ENCODE measurements around the gene TLL1. TPM values are rescaled to one million over a fixed set of nuclear protein-coding genes. Genes with fewer than 3 reads are reported as not detected.

TLL1 gene
- total RNA-seq, 6 experiments from 2014 or later: 0.12 to 0.92 (median 0.32) TPM; not detected in 2

DNA sequence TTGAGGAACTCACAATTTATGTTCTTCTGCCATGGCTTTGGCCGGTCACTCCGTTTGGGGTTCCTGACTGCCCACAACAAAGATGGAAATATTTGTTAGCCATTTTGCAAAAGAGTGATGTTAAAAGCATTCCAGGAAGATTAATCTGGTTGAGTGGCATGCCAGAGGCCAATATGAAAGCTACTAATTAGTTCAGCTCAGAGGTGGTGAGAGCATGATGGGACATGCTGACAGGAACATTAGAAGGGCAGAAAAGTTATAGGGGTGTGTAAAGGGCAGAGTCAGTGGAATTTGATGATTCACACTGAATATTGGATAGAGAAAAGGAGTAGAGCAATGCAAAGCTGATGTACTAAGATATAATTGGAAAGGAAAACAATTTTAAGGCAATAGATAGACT lies 94.4 kb downstream of the TLL1 start:
- Mint-ChIP-seq H3K27me3 (ENCODE audit: insufficient read depth) (peaks cover 3% of the 10 kb centered on the region), H3K36me3 (ENCODE audit: low read depth) (peaks cover 7% of the 10 kb centered on the region; the same call in 1 of the 2 replicates), H3K4me3 (no peak overlapping the region), H3K27ac (no peak overlapping the region), H3K4me1 (ENCODE audit: low read depth) (peaks cover 20% of the 10 kb centered on the region), H3K9me3 (peaks cover 20% of the 10 kb centered on the region)
- DNase-seq: no peak
- TF ChIP-seq, protein P1, sequence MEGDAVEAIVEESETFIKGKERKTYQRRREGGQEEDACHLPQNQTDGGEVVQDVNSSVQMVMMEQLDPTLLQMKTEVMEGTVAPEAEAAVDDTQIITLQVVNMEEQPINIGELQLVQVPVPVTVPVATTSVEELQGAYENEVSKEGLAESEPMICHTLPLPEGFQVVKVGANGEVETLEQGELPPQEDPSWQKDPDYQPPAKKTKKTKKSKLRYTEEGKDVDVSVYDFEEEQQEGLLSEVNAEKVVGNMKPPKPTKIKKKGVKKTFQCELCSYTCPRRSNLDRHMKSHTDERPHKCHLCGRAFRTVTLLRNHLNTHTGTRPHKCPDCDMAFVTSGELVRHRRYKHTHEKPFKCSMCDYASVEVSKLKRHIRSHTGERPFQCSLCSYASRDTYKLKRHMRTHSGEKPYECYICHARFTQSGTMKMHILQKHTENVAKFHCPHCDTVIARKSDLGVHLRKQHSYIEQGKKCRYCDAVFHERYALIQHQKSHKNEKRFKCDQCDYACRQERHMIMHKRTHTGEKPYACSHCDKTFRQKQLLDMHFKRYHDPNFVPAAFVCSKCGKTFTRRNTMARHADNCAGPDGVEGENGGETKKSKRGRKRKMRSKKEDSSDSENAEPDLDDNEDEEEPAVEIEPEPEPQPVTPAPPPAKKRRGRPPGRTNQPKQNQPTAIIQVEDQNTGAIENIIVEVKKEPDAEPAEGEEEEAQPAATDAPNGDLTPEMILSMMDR (IDR thresholded peaks at IDR 0.05): no peak

DNA sequence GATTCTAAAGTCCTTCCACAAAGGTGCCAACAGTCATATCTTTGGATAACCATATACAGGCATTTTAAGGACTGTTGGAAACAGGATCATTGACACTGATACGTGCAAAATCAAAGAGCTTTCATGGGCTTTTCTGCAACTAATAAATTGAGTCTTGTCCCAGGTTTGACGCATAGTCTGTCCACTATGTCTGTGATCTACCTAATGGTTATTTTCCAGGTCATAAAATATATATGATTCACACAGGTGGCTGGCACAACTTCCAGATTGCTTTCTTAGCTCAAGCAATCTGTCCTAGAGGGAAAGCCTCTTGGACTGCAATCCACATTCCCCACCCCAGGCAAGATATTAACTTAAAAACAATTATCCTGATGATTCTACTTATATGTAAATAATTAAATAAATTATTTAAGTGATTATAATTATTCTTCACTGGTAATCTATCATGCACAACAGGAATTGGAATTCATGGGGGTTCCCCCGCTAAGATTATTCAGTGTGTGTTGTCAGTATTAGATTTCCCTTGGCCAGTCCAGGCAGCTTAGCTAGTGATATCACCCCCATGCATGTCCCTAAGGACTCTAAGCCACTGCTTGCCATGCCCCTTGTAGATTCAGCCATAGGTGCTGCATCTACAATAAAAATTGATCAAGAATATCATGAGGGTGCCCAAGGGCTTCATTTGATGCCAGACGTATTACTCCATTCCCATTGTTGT lies 97.8 kb downstream of the TLL1 start:
- Mint-ChIP-seq H3K4me3 (no peak overlapping the region), H3K9me3 (peaks cover 13% of the 10 kb centered on the region), H3K4me1 (ENCODE audit: low read depth) (peaks cover 29% of the 10 kb centered on the region), H3K27me3 (ENCODE audit: insufficient read depth) (no peaks in the 10 kb centered on the region; the same call in 1 of the 2 replicates), H3K36me3 (ENCODE audit: low read depth) (peaks cover 7% of the 10 kb centered on the region; the same call in 1 of the 2 replicates), H3K27ac (no peak overlapping the region)
- TF ChIP-seq, protein P1 (IDR thresholded peaks at IDR 0.05): no peak
- DNase-seq: no peak

DNA sequence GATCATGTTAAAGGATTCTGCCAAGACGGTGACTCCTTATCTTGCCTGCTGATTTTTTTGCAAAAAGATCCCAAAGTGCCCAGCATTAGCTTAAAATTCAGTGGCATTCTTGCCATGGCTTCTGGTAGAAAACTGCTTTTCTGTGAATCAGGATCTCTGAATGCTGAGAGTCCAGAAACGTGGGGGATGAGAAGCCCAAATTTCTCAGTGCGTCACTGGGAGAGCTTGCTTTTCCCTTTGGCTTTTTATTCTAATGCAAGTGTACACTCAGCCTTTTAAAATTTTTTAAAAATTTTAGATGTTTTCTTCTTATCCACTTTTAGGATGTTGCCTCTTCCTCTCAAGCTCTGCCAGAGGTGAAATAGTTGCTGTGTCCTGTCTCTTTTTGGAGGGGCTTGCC lies 98.4 kb downstream of the TLL1 start:
- DNase-seq: no peak
- Mint-ChIP-seq H3K27ac (peak overlapping the region; percentile 59), H3K27me3 (ENCODE audit: insufficient read depth) (no peaks in the 10 kb centered on the region; the same call in 1 of the 2 replicates), H3K36me3 (ENCODE audit: low read depth) (peaks cover 4% of the 10 kb centered on the region; the same call in 1 of the 2 replicates), H3K4me3 (no peak overlapping the region), H3K9me3 (peaks cover 7% of the 10 kb centered on the region), H3K4me1 (ENCODE audit: low read depth) (peaks cover 29% of the 10 kb centered on the region)
- TF ChIP-seq, protein P1 (IDR thresholded peaks at IDR 0.05): no peak

DNA sequence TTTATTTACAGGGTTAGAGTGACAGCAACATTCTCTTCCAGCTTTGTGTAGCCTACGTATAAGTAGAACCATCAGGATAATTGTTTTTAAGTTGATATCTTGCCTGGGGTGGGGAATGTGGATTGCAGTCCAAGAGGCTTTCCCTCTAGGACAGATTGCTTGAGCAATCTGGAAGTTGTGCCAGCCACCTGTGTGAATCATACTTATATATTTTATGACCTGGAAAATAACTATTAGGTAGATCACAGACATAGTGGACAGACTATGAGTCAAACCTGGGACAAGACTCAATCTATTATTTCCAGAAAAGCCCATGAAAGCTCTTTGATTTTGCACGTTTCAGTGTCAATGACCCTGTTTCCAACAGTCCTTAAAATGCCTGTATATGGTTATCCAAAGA lies 98.9 kb downstream of the TLL1 start:
- Mint-ChIP-seq H3K4me3 (no peak overlapping the region), H3K9me3 (peaks cover 2% of the 10 kb centered on the region; the same call in 1 of the 2 replicates), H3K4me1 (ENCODE audit: low read depth) (peaks cover 29% of the 10 kb centered on the region), H3K27me3 (ENCODE audit: insufficient read depth) (no peaks in the 10 kb centered on the region; the same call in 1 of the 2 replicates), H3K36me3 (ENCODE audit: low read depth) (no peaks in the 10 kb centered on the region), H3K27ac (peak overlapping the region; percentile 68)
- DNase-seq: no peak
- TF ChIP-seq, protein P1 (IDR thresholded peaks at IDR 0.05): no peak

DNA sequence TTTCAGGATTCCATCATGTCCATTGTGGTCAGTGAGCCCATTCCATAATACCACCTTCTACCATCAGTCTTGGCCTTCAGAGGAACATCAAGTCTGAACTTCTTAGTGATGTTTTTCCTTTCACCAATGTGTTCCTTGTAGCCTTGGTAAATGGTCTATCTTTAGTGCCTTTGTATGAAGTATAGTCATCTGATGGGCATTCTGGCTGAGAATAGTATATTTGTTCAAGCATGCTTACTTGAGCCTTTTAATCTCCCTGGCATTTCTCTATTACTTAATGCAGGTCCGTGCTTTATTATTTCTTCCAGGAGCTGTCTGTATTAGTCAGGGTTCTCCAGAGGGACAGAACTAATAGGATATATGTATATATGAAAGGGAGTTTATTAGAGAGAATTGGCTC lies 99.7 kb downstream of the TLL1 start:
- no peaks in the 10 kb centered on the region; the same call in 1 of the 2 replicates for H3K27me3 Mint-ChIP-seq (ENCODE audit: insufficient read depth)
- peak overlapping the region; percentile 68 for H3K27ac Mint-ChIP-seq
- H3K9me3 Mint-ChIP-seq: no peaks in the 10 kb centered on the region
- no peaks in the 10 kb centered on the region for H3K36me3 Mint-ChIP-seq (ENCODE audit: low read depth)
- peaks cover 24% of the 10 kb centered on the region for H3K4me1 Mint-ChIP-seq (ENCODE audit: low read depth)
- no peak overlapping the region for H3K4me3 Mint-ChIP-seq
- TF ChIP-seq, protein P1 (IDR thresholded peaks at IDR 0.05): no peak
- DNase-seq: peak; percentile 46

Data from HFFc6 (cell line).